ENCODE data around the gene BRIP1.

Gene BRIP1

GRCh38 chr17:61648587-61648986 is 214.7 kb downstream of the BRIP1 start:
- DNase-seq (ENCODE audit: low read depth, low spot score) = no peak
- H3K27ac ChIP-seq = no peak overlapping the region

- no peak overlapping the region for H3K27ac ChIP-seq
- DNase-seq (ENCODE audit: low read depth, low spot score) = no peak
Measured at GRCh38 chr17:61647047-61647446, 216.3 kb downstream of the BRIP1 start.

DNA sequence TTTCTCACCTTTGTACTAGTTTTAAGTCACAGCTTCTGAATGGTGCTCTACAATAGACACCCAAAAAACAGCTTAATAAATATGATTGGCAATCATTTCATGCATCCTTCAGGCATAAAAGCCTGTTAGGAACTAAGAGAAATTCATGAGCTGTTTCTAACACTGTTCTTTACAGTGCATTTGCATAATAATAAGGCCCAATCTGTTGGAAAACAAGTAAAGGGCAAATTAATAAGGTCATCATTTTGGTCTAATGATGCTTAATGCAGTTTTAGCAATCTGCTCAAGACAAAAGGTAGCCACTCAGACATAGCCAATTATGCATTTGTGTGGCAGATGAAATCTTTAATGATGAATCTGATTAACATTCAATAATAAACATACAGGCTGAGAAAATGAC is 216.8 kb downstream of the BRIP1 start:
- no peak overlapping the region for H3K27ac ChIP-seq

DNA sequence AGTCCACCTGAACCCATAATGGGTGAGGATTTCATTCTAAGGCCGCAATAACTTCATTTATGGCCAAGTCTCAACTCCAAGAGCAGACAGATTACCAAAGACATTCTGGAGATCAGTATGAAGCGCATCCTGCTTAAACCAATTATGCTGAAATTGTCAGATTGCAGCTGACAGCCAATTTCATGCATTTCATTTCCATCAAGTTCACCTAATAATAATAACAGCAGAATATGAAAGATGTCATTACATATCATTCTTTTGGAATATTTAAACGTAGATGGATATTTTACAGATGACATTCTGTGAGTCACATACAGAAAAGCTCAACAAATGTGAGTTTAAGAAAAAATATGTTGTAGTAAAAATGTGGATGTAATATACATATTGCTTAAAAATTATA is 217.4 kb downstream of the BRIP1 start:
- no peak for DNase-seq (ENCODE audit: low read depth, low spot score)
- H3K27ac ChIP-seq = no peak overlapping the region

More for the DNA sequence above, 216.8 kb downstream of the BRIP1 start:
- DNase-seq (ENCODE audit: low read depth, low spot score) = no peak

GRCh38 chr17:61644800-61645774 is 218.2 kb downstream of the BRIP1 start:
- no peak overlapping the region for H3K27ac ChIP-seq
- DNase-seq (ENCODE audit: low read depth, low spot score) = no peak

DNA sequence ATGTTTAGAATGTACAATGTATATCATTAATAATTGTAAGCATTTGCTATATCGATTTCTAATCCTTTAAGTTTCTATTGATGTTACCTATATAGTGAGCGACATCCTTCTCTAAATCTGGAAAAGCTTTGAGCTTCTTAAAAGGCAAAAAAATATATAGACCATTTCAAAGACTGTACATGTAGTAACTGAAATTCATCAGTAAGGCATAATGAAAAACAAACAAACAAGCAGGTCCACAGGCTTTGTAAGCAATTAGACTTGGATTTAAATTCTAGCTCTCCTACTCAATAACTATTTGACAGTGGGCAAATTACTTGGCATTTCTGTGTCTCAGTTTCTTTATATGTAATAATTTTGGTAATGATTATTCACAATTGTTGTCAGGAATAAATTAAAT is 220.6 kb downstream of the BRIP1 start:
- no peak overlapping the region for H3K27ac ChIP-seq
- DNase-seq (ENCODE audit: low read depth, low spot score) = no peak

GRCh38 chr17:61641715-61642114 is 221.6 kb downstream of the BRIP1 start:
- H3K27ac ChIP-seq = no peak overlapping the region
- DNase-seq (ENCODE audit: low read depth, low spot score) = no peak

DNA sequence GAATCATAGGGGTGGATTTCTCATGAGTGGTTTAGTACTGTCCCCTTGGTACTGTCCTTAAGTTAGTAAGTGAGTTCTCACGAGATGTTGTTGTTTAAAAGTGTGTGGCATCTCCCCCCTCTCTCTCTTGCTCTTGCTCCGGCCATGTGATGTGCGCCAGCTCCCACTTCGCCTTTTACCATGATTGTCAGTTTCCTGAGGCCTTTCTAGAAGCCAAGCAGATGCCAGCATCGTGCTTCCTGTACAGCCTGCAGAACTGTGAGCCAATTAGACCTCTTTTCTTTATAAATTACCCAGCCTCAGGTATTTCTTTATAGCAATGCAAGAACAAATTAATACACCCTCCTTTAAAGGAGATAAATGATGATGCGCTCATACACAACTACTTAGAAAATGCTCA is 222.2 kb downstream of the BRIP1 start:
- DNase-seq (ENCODE audit: low read depth, low spot score) = no peak
- no peak overlapping the region for H3K27ac ChIP-seq

GRCh38 chr17:61639818-61640217 is 223.5 kb downstream of the BRIP1 start:
- H3K27ac ChIP-seq = no peak overlapping the region
- no peak for DNase-seq (ENCODE audit: low read depth, low spot score)

DNA sequence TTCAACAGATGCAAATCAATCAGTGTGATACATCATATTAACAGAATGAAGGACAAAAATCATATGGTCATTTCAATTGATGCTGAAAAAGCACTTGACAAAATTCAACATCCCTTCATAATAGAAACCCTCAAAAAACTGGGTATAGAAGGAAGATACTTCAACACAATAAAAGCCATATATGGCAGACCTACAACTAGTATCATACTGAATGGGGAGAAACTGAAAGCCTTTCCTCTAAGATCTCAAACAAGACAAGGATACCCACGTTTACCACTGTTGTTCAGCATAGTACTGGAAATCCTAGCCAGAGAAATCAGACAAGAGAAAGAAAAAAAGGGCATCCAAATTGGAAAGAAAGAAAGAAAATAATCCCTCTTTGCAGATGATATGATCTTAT is 225.2 kb downstream of the BRIP1 start:
- no peak for DNase-seq (ENCODE audit: low read depth, low spot score)
- H3K27ac ChIP-seq = no peak overlapping the region

DNA sequence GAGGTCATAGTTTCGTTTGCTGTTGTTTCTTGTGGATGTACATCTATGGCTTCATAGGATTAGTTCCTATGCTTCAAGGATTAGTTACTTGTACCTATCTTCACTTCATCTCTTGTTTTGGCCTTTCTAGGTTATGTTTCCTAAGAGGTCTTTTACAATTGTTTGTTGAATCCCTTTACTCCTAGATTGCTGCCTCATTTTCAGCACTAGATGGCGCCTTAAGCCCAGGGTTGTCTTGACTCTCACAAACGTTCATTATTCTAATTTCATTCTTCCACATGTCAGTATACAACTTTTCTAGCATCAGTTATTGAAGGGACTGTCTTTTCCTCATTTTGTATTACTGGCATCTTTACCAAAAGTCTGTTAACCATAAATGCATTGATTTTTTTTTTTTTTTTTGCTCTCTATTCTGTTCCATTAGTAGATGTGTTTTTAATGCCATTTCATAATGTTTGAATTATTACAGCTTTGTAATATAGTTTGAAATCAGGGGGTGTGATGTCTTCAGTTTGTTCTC is 227.4 kb downstream of the BRIP1 start:
- no peak overlapping the region for H3K27ac ChIP-seq
- no peak for DNase-seq (ENCODE audit: low read depth, low spot score)

- no peak for DNase-seq (ENCODE audit: low read depth, low spot score)
- no peak overlapping the region for H3K27ac ChIP-seq
Measured at GRCh38 chr17:61634942-61635538, 228.3 kb downstream of the BRIP1 start.

- DNase-seq (ENCODE audit: low read depth, low spot score) = no peak
- no peak overlapping the region for H3K27ac ChIP-seq
Measured at GRCh38 chr17:61634011-61634539, 229.3 kb downstream of the BRIP1 start.

DNA sequence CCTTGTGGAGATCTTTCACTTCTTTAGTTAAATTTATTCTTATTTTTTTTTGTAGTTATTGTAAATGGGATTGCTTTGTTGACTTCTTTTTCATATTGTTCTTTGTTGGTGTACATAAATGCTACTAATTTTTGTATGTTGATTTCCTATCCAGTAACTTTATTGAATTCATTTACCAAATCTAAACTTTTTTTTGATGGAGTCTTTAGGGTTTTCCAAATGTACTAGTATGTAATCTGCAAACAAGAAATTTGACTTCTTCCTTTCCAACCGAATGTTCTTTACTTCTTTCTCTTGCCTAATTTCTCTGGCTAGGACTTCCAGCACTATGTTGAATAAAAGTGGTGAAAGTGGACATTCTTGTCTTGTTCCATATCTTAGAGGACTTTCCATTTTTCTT is 230.5 kb downstream of the BRIP1 start:
- DNase-seq (ENCODE audit: low read depth, low spot score) = no peak

GRCh38 chr17:61631800-61632199 is 231.5 kb downstream of the BRIP1 start:
- no peak for DNase-seq (ENCODE audit: low read depth, low spot score)
- H3K27ac ChIP-seq = no peak overlapping the region

More for the DNA sequence above, 230.5 kb downstream of the BRIP1 start:
- no peak overlapping the region for H3K27ac ChIP-seq
